Measurements from ENCODE around the gene NOTCH1. TPM values are rescaled to one million over a fixed set of nuclear protein-coding genes. Genes with fewer than 3 reads are reported as not detected.

The NOTCH1 gene
- polyA plus RNA-seq, 1 donor from 2014 or later = 0.15 TPM

- Histone ChIP-seq H3K27ac (ENCODE audit: low read length) (no peak overlapping the region), H3K9ac (ENCODE audit: low read length) (no peak overlapping the region)
- TF ChIP-seq MXI1 (conservative IDR thresholded peaks at IDR 0.05; ENCODE audit: poor library complexity, severe bottlenecking) = no peak
- TF ChIP-seq EP300 (conservative IDR thresholded peaks at IDR 0.05; ENCODE audit: poor library complexity, severe bottlenecking) = no peak
- no peak for TF ChIP-seq REST (IDR thresholded peaks at IDR 0.05; ENCODE audit: borderline replicate concordance)
- TF ChIP-seq RAD21 (conservative IDR thresholded peaks at IDR 0.05) = no peak
- TF ChIP-seq CTCF (IDR thresholded peaks at IDR 0.05; ENCODE audit: poor library complexity, severe bottlenecking) = no peak
- TF ChIP-seq POLR2AphosphoS5 (IDR thresholded peaks at IDR 0.05) = no peak
- TF ChIP-seq TAF1 (IDR thresholded peaks at IDR 0.05; ENCODE audit: low read depth) = no peak
- no peak for TF ChIP-seq EZH2 (IDR thresholded peaks at IDR 0.05; ENCODE audit: borderline replicate concordance, insufficient read depth, low read length, poor library complexity, severe bottlenecking)
Observed at GRCh38 chr9:136517012-136517743, 28.7 kb downstream of the NOTCH1 start.

GRCh38 chr9:136516191-136516654, 29.6 kb downstream of the NOTCH1 start:
- H3K79me2 ChIP-seq (replicated peaks; ENCODE audit: insufficient read depth, low read length) = peaks cover 3% of the 10 kb centered on the region
- no peak overlapping the region for H3K9ac ChIP-seq (ENCODE audit: low read length)
- no peak overlapping the region for H3K4me2 ChIP-seq (ENCODE audit: low read length)
- no peak overlapping the region for H3K4me3 ChIP-seq (ENCODE audit: low read length)
- TF ChIP-seq TAF1 (IDR thresholded peaks at IDR 0.05; ENCODE audit: low read depth) = no peak
- no peak for TF ChIP-seq POLR2AphosphoS5 (IDR thresholded peaks at IDR 0.05)
- no peak for TF ChIP-seq MXI1 (conservative IDR thresholded peaks at IDR 0.05; ENCODE audit: poor library complexity, severe bottlenecking)
- TF ChIP-seq EP300 (conservative IDR thresholded peaks at IDR 0.05; ENCODE audit: poor library complexity, severe bottlenecking) = no peak
- TF ChIP-seq CTCF (IDR thresholded peaks at IDR 0.05; ENCODE audit: poor library complexity, severe bottlenecking) = no peak
- no peaks in the 10 kb centered on the region for H4K20me1 ChIP-seq (ENCODE audit: insufficient read depth)
- no peaks in the 10 kb centered on the region for H3K9me3 ChIP-seq (ENCODE audit: low read length)
- no peak overlapping the region for H2AFZ ChIP-seq (ENCODE audit: low read depth, low read length)
- H3F3A ChIP-seq (ENCODE audit: insufficient read depth, low read length, poor library complexity, severe bottlenecking) = no peaks in the 10 kb centered on the region
- H3K36me3 ChIP-seq (ENCODE audit: insufficient read depth, low read length) = no peaks in the 10 kb centered on the region
- H3K27ac ChIP-seq (ENCODE audit: low read length) = no peak overlapping the region
- H3K9me2 ChIP-seq (ENCODE audit: insufficient read depth, low read length) = no peaks in the 10 kb centered on the region
- no peaks in the 10 kb centered on the region for H3K27me3 ChIP-seq (ENCODE audit: insufficient read depth, low read depth, low read length)

More at GRCh38 chr9:136517012-136517743, 28.7 kb downstream of the NOTCH1 start:
- Histone ChIP-seq H4K20me1 (ENCODE audit: insufficient read depth) (no peaks in the 10 kb centered on the region), H3K27me3 (ENCODE audit: insufficient read depth, low read depth, low read length) (no peaks in the 10 kb centered on the region), H3K9me2 (ENCODE audit: insufficient read depth, low read length) (no peaks in the 10 kb centered on the region), H3F3A (ENCODE audit: insufficient read depth, low read length, poor library complexity, severe bottlenecking) (no peaks in the 10 kb centered on the region), H3K9me3 (ENCODE audit: low read length) (no peaks in the 10 kb centered on the region), H3K4me3 (ENCODE audit: low read length) (no peak overlapping the region), H3K36me3 (ENCODE audit: insufficient read depth, low read length) (no peaks in the 10 kb centered on the region), H3K4me2 (ENCODE audit: low read length) (no peak overlapping the region), H2AFZ (ENCODE audit: low read depth, low read length) (no peak overlapping the region), H3K79me2 (replicated peaks; ENCODE audit: insufficient read depth, low read length) (peaks cover 3% of the 10 kb centered on the region)
